NB4 (cell line): Measurements from ENCODE around the gene CALR.

ENCODE experiments used
- DNase-seq: peaks from one replicate; pipeline ENCODE4 v3.0.0; 2010; ENCODE audit warnings: low read depth
- H3K4me3 ChIP-seq: one replicate; pipeline ENCODE4 v1.5.1; 2011; ENCODE audit warnings: mild to moderate bottlenecking, low read depth, low read length, moderate library complexity
- MYC ChIP-seq: IDR thresholded peaks from 2 replicates; pipeline ENCODE4 v1.6.1; 2011; ENCODE audit warnings: low read depth, low read length
- POLR2A ChIP-seq: IDR thresholded peaks from 2 replicates; pipeline ENCODE4 v1.6.1; 2011; ENCODE audit warnings: mild to moderate bottlenecking; ENCODE audit not compliant: insufficient read length; ENCODE audit errors: extremely low read depth
- TF ChIP-seq, protein P1 (sequence below): IDR thresholded peaks from one replicate; pipeline ENCODE4 v1.5.1; 2012; ENCODE audit warnings: low read depth, low read length
- TF ChIP-seq, protein P2 (sequence below): IDR thresholded peaks from 2 replicates; pipeline ENCODE4 v1.6.1; 2011; ENCODE audit warnings: low read depth, low read length

Gene CALR

GRCh38 chr19:12896460-12896859 lies 41.9 kb upstream of the CALR start:
- H3K4me3 ChIP-seq, result no peak overlapping the region
- TF ChIP-seq, protein P1, sequence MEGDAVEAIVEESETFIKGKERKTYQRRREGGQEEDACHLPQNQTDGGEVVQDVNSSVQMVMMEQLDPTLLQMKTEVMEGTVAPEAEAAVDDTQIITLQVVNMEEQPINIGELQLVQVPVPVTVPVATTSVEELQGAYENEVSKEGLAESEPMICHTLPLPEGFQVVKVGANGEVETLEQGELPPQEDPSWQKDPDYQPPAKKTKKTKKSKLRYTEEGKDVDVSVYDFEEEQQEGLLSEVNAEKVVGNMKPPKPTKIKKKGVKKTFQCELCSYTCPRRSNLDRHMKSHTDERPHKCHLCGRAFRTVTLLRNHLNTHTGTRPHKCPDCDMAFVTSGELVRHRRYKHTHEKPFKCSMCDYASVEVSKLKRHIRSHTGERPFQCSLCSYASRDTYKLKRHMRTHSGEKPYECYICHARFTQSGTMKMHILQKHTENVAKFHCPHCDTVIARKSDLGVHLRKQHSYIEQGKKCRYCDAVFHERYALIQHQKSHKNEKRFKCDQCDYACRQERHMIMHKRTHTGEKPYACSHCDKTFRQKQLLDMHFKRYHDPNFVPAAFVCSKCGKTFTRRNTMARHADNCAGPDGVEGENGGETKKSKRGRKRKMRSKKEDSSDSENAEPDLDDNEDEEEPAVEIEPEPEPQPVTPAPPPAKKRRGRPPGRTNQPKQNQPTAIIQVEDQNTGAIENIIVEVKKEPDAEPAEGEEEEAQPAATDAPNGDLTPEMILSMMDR, result no peak
- TF ChIP-seq MYC (no peak), POLR2A (no peak)
- TF ChIP-seq, protein P2, sequence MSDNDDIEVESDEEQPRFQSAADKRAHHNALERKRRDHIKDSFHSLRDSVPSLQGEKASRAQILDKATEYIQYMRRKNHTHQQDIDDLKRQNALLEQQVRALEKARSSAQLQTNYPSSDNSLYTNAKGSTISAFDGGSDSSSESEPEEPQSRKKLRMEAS, result no peak
- DNase-seq, result no peak

GRCh38 chr19:12899891-12900518 lies 38.4 kb upstream of the CALR start:
- H3K4me3 ChIP-seq, result no peak overlapping the region
- no peak for DNase-seq
- TF ChIP-seq, protein P2, result no peak
- TF ChIP-seq, protein P1, result no peak
- TF ChIP-seq MYC, result no peak
- no peak for TF ChIP-seq POLR2A

- DNase-seq, result no peak
- no peak overlapping the region for H3K4me3 ChIP-seq
- TF ChIP-seq MYC (no peak), POLR2A (no peak)
- TF ChIP-seq, protein P2, result no peak
- TF ChIP-seq, protein P1, result no peak
Measured at GRCh38 chr19:12907166-12907565, 31.2 kb upstream of the CALR start.

GRCh38 chr19:12912571-12912970 lies 25.8 kb upstream of the CALR start:
- no peak for DNase-seq
- H3K4me3 ChIP-seq, result no peak overlapping the region

DNA sequence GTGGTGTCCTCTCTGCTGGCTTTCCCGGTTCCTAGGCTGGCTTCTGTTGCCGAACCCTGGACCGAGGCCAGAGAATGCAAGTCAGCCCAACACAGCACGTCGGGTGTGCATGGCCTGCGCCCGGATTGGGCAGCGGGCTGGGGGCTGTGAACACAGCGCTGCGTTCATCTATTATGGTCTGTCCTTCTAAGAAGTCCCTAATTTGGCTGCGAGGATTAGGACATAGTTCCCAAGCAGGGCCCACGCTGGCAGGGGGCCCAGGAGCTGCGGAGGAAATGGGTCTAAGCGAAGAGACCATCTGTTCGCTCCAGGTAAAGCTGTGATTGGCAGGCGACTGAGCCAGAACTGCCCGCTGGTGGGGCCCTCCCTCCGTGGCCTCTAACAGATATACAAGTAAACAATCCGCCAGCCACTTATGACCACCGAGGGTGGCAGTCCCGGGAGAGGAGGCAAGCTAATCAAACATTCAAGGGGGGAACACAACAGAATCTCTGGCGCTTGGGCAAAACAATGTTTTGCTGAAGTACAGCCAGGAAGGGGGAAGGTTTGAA lies 25.3 kb upstream of the CALR start:
- H3K4me3 ChIP-seq, result peak overlapping the region; percentile 43
- TF ChIP-seq, protein P1, result no peak
- TF ChIP-seq, protein P2, result no peak
- TF ChIP-seq MYC (no peak), POLR2A (no peak)
- DNase-seq, result no peak

More at GRCh38 chr19:12912571-12912970, 25.8 kb upstream of the CALR start:
- TF ChIP-seq, protein P2, result no peak
- TF ChIP-seq, protein P1, result no peak
- no peak for TF ChIP-seq POLR2A
- TF ChIP-seq MYC, result no peak
